WTC11 (cell line): Measurements from ENCODE around the gene LEF1. TPM values are rescaled to one million over a fixed set of nuclear protein-coding genes. Genes with fewer than 3 reads are reported as not detected.

Experiments
- ATAC-seq: fragments of 200-7000 bp; cut with Tn5 transposase; 2 replicates; pipeline ENCODE4 v1.10.0; 2021; ENCODE audit warnings: mild to moderate bottlenecking, moderate library complexity
- CTCF ChIA-PET: fragments of 300-600 bp; sonication (Branson Sonifier 250); formaldehyde crosslinking; loops from one replicate; lab custom pipeline; 2021; ENCODE audit warnings: antibody characterized with exemption; lab: Charles Lee
- POLR2A ChIA-PET: fragments of 350-600 bp; sonication (Branson Sonifier 250); formaldehyde crosslinking; loops from one replicate; lab custom pipeline; 2021; ENCODE audit warnings: antibody characterized with exemption; lab: Charles Lee
- DNase-seq: peaks from one replicate; pipeline ENCODE4 v3.0.0; 2021; ENCODE audit warnings: low spot score
- H3K27ac Mint-ChIP-seq: 2 replicates; pipeline ENCODE4 v1.8.0; 2021; ENCODE audit warnings: mixed read lengths
- H3K27me3 Mint-ChIP-seq: 2 replicates; pipeline ENCODE4 v1.8.0; 2021; ENCODE audit warnings: low read depth, mild to moderate bottlenecking, moderate library complexity, mixed read lengths
- H3K36me3 Mint-ChIP-seq: 2 replicates; pipeline ENCODE4 v1.8.0; 2021; ENCODE audit warnings: mixed read lengths
- H3K4me1 Mint-ChIP-seq: 2 replicates; pipeline ENCODE4 v1.8.0; 2022; ENCODE audit warnings: mixed read lengths
- H3K4me3 Mint-ChIP-seq: 2 replicates; pipeline ENCODE4 v1.8.0; 2021; ENCODE audit warnings: mild to moderate bottlenecking, moderate library complexity, mixed read lengths
- H3K9me3 Mint-ChIP-seq: 2 replicates; pipeline ENCODE4 v1.8.0; 2021; ENCODE audit warnings: mixed read lengths
- AR ChIP-seq: fragments of 250-450 bp; sonication (Bioruptor Pico); IDR thresholded peaks from 2 replicates; pipeline ENCODE4 v1.9.0; 2021; ENCODE audit warnings: mild to moderate bottlenecking
- ATF3 ChIP-seq: sonication (generic); formaldehyde crosslinking; conservative IDR thresholded peaks from 2 replicates; pipeline ENCODE4 v1.8.1; 2022; ENCODE audit warnings: mild to moderate bottlenecking, missing genetic modification reagents
- ATF6 ChIP-seq: sonication (generic); formaldehyde crosslinking; IDR thresholded peaks from 2 replicates; pipeline ENCODE4 v1.8.1; 2023; ENCODE audit warnings: mild to moderate bottlenecking, missing genetic modification reagents
- CREB1 ChIP-seq: sonication (generic); formaldehyde crosslinking; IDR thresholded peaks from 2 replicates; pipeline ENCODE4 v1.8.0; 2023; ENCODE audit warnings: mild to moderate bottlenecking, missing genetic modification reagents
- E2F4 ChIP-seq: sonication (generic); formaldehyde crosslinking; IDR thresholded peaks from 2 replicates; pipeline ENCODE4 v1.8.1; 2022; ENCODE audit warnings: low read depth, mild to moderate bottlenecking, moderate library complexity, missing genetic modification reagents, borderline replicate concordance
- ELF4 ChIP-seq: sonication (generic); formaldehyde crosslinking; IDR thresholded peaks from 2 replicates; pipeline ENCODE4 v1.8.1; 2022; ENCODE audit warnings: low read depth, mild to moderate bottlenecking, moderate library complexity, missing genetic modification reagents
- EMX1 ChIP-seq: fragments of 250-450 bp; sonication (Bioruptor Pico); IDR thresholded peaks from 2 replicates; pipeline ENCODE4 v1.8.0; 2021; ENCODE audit warnings: mild to moderate bottlenecking
- ETV6 ChIP-seq: sonication (generic); formaldehyde crosslinking; IDR thresholded peaks from 2 replicates; pipeline ENCODE4 v1.8.1; 2022; ENCODE audit warnings: mild to moderate bottlenecking, missing genetic modification reagents
- FOXK1 ChIP-seq: sonication (generic); formaldehyde crosslinking; IDR thresholded peaks from 2 replicates; pipeline ENCODE4 v1.8.0; 2022; ENCODE audit warnings: mild to moderate bottlenecking, moderate library complexity, missing genetic modification reagents
- FOXP1 ChIP-seq: sonication (generic); formaldehyde crosslinking; IDR thresholded peaks from 2 replicates; pipeline ENCODE4 v1.8.0; 2022; ENCODE audit warnings: missing genetic modification reagents, mild to moderate bottlenecking, moderate library complexity, borderline replicate concordance
- GABPB1 ChIP-seq: sonication (generic); formaldehyde crosslinking; IDR thresholded peaks from 2 replicates; pipeline ENCODE4 v1.8.1; 2023; ENCODE audit warnings: mild to moderate bottlenecking, missing genetic modification reagents
- GRHL2 ChIP-seq: fragments of 250-450 bp; sonication (Bioruptor Pico); IDR thresholded peaks from 2 replicates; pipeline ENCODE4 v1.8.0; 2022; ENCODE audit warnings: mild to moderate bottlenecking, moderate library complexity; ENCODE audit not compliant: insufficient replicate concordance, severe bottlenecking
- IRF2 ChIP-seq: sonication (generic); formaldehyde crosslinking; IDR thresholded peaks from 2 replicates; pipeline ENCODE4 v1.8.0; 2022; ENCODE audit warnings: low read depth, missing genetic modification reagents, borderline replicate concordance
- MXD4 ChIP-seq: fragments of 250-450 bp; sonication (Bioruptor Pico); IDR thresholded peaks from 2 replicates; pipeline ENCODE4 v1.8.0; 2021; ENCODE audit warnings: mild to moderate bottlenecking, moderate library complexity, borderline replicate concordance
- NR3C1 ChIP-seq: sonication (generic); formaldehyde crosslinking; conservative IDR thresholded peaks from 2 replicates; pipeline ENCODE4 v1.8.1; 2023; ENCODE audit warnings: low read depth, mild to moderate bottlenecking, missing genetic modification reagents
- PRDM15 ChIP-seq: sonication (generic); formaldehyde crosslinking; IDR thresholded peaks from 2 replicates; pipeline ENCODE4 v1.8.0; 2022; ENCODE audit warnings: missing genetic modification reagents
- SMAD4 ChIP-seq: sonication (generic); formaldehyde crosslinking; IDR thresholded peaks from 2 replicates; pipeline ENCODE4 v1.8.0; 2022; ENCODE audit warnings: mild to moderate bottlenecking, missing genetic modification reagents
- ZMAT4 ChIP-seq: fragments of 250-450 bp; sonication (Bioruptor Pico); IDR thresholded peaks from 2 replicates; pipeline ENCODE4 v1.9.0; 2021; ENCODE audit warnings: mild to moderate bottlenecking
- ZNF317 ChIP-seq: sonication (generic); formaldehyde crosslinking; IDR thresholded peaks from 2 replicates; pipeline ENCODE4 v1.8.1; 2023; ENCODE audit warnings: low read depth, mild to moderate bottlenecking, moderate library complexity, missing genetic modification reagents, borderline replicate concordance
- ZNF396 ChIP-seq: fragments of 250-450 bp; sonication (Bioruptor Pico); IDR thresholded peaks from 2 replicates; pipeline ENCODE4 v1.8.0; 2021; ENCODE audit warnings: mild to moderate bottlenecking, moderate library complexity, borderline replicate concordance
- ZNF671 ChIP-seq: fragments of 250-450 bp; sonication (Bioruptor Pico); IDR thresholded peaks from 2 replicates; pipeline ENCODE4 v1.8.0; 2021; ENCODE audit warnings: mild to moderate bottlenecking
- total RNA-seq: library from RNA; stranded (reverse); gene quantifications from 3 replicates; pipeline ENCODE4 v1.2.3, GENCODE V29; 2021

The LEF1 gene
- total RNA-seq, 1 experiment from 2014 or later, result 1.3 TPM

GRCh38 chr4:108001540-108002135 is 167.1 kb downstream of the LEF1 start (continued):
- TF ChIP-seq ZMAT4 (CRISPR knock-in tag) (no peak), NR3C1 (CRISPR knock-in tag) (no peak), GRHL2 (CRISPR knock-in tag) (no peak), ZNF671 (CRISPR knock-in tag) (no peak), MXD4 (no peak), ETV6 (CRISPR knock-in tag) (no peak), ELF4 (CRISPR knock-in tag) (no peak)

- ChIA-PET POLR2A (no interaction called here), CTCF (no interaction called here)
- ATAC-seq, result no peak
- no peaks in the 10 kb centered on the region for H3K27me3 Mint-ChIP-seq
- H3K4me3 Mint-ChIP-seq, result no peak overlapping the region
- peak; percentile 88 for TF ChIP-seq GABPB1 (CRISPR knock-in tag)
- TF ChIP-seq FOXK1, result no peak
- TF ChIP-seq, all 79 proteins: peak for 1
- Mint-ChIP-seq H3K4me1 (peaks cover 15% of the 10 kb centered on the region), H3K36me3 (peaks cover 57% of the 10 kb centered on the region), H3K27ac (no peak overlapping the region), H3K9me3 (peaks cover 31% of the 10 kb centered on the region)
- DNase-seq, result no peak
These were observed 168.7 kb downstream of the LEF1 start for GRCh38 chr4:107999932-108000539.

GRCh38 chr4:107997794-107998193 is 170.9 kb downstream of the LEF1 start:
- Mint-ChIP-seq H3K9me3 (peaks cover 28% of the 10 kb centered on the region), H3K36me3 (peaks cover 47% of the 10 kb centered on the region), H3K4me3 (no peak overlapping the region), H3K27me3 (no peaks in the 10 kb centered on the region), H3K27ac (no peak overlapping the region), H3K4me1 (peaks cover 14% of the 10 kb centered on the region)
- ChIA-PET POLR2A (no interaction called here), CTCF (no interaction called here)
- ATAC-seq (no peak), DNase-seq (no peak)
- no peak for TF ChIP-seq ATF3
- TF ChIP-seq SMAD4, result no peak
- no peak for TF ChIP-seq E2F4 (CRISPR knock-in tag)
- TF ChIP-seq FOXK1, result no peak
- no peak for TF ChIP-seq MXD4
- TF ChIP-seq IRF2, result no peak
- TF ChIP-seq PRDM15 (CRISPR knock-in tag), result no peak
- no peak for TF ChIP-seq EMX1 (CRISPR knock-in tag)
- TF ChIP-seq ZNF317 (CRISPR knock-in tag), result no peak
- TF ChIP-seq AR (CRISPR knock-in tag), result no peak
- TF ChIP-seq ZNF396 (CRISPR knock-in tag), result no peak
- TF ChIP-seq ATF6 (CRISPR knock-in tag), result no peak
- TF ChIP-seq CREB1, result no peak
- no peak for TF ChIP-seq FOXP1
